Measurements from ENCODE around the gene BGN. TPM values are rescaled to one million over a fixed set of nuclear protein-coding genes. Genes with fewer than 3 reads are reported as not detected.

Gene BGN
- total and polyA plus RNA-seq, 2 donors (not counting 1 experiment from before 2014, with no cell fraction given): not detected

DNA sequence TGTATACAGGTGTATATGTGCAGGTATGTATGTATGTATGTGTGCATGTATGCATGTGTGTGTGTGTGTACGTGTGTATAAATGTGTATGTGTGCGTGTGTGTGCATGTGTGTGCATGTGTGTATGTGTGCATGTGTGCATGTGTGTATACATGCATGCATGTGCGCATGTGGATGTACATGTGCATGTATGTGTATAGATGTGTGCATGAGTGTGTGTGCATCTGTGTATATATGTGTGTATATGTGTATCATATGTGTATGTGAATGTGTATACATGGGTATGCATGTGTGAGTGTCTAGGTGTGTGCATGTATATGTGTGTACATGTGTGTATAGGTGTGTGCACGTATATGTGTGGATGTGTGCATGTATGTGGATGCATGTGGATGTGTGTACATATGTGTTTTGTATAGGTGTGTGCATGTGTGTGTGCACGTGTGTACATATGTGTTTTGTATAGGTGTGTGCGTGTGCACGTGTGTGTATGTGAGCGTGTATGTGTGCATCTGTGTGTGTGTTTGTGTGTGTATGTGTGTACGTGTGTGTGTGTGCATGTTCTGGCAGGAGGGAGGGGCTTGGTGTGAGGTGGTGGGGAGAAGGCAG is 6.0 kb downstream of the BGN start:
- H3K9me3 Mint-ChIP-seq (ENCODE audit: insufficient read depth): no peaks in the 10 kb centered on the region
- ChIA-PET CTCF (no interaction called here), POLR2A (no interaction called here)
- ATAC-seq (ENCODE audit: low read depth): no peak
- no peak overlapping the region for H3K4me2 ChIP-seq (replicated peaks; ENCODE audit: low read depth, low read length, poor library complexity, severe bottlenecking)
- H3K4me3 ChIP-seq (ENCODE audit: control extremely low read depth in 1 of 5, extremely low read depth in 1 of 5, insufficient read depth in 1 of 5, low read depth in 2 of 5, low read length in 4 of 5): no peak overlapping the region
- no peak overlapping the region for H3K4me3 Mint-ChIP-seq
- H3K27ac Mint-ChIP-seq: no peak overlapping the region
- H3K9ac ChIP-seq (ENCODE audit: low read length): no peak overlapping the region
- no peaks in the 10 kb centered on the region for H3K4me1 ChIP-seq (ENCODE audit: control insufficient read depth in 2 of 2, insufficient read depth in 2 of 2, low read length in 2 of 2)
- H4K20me1 ChIP-seq (ENCODE audit: control insufficient read depth, insufficient read depth, low read length, poor library complexity, severe bottlenecking): no peaks in the 10 kb centered on the region
- no peaks in the 10 kb centered on the region for H3K27me3 Mint-ChIP-seq
- H3K27me3 ChIP-seq (replicated peaks in 1 of 4; ENCODE audit: control extremely low read depth in 1 of 4, control insufficient read depth in 3 of 4, insufficient read depth in 4 of 4, low read length in 3 of 4): peaks cover 0 to 6% (median under 1%) of the 10 kb centered on the region in 4 experiments
- no peak for DNase-seq
- no peaks in the 10 kb centered on the region for H3K9me3 ChIP-seq (ENCODE audit: control extremely low read depth in 1 of 3, control insufficient read depth in 2 of 3, insufficient read depth in 1 of 3, low read length in 2 of 3)
- no peak for TF ChIP-seq EZH2 (IDR thresholded peaks at IDR 0.05; ENCODE audit: borderline replicate concordance, insufficient read depth, low read depth, low read length, poor library complexity, severe bottlenecking)
- TF ChIP-seq, protein P1, sequence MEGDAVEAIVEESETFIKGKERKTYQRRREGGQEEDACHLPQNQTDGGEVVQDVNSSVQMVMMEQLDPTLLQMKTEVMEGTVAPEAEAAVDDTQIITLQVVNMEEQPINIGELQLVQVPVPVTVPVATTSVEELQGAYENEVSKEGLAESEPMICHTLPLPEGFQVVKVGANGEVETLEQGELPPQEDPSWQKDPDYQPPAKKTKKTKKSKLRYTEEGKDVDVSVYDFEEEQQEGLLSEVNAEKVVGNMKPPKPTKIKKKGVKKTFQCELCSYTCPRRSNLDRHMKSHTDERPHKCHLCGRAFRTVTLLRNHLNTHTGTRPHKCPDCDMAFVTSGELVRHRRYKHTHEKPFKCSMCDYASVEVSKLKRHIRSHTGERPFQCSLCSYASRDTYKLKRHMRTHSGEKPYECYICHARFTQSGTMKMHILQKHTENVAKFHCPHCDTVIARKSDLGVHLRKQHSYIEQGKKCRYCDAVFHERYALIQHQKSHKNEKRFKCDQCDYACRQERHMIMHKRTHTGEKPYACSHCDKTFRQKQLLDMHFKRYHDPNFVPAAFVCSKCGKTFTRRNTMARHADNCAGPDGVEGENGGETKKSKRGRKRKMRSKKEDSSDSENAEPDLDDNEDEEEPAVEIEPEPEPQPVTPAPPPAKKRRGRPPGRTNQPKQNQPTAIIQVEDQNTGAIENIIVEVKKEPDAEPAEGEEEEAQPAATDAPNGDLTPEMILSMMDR (IDR thresholded peaks at IDR 0.05): no peak
- no peaks in the 10 kb centered on the region for H3K79me2 ChIP-seq (ENCODE audit: control insufficient read depth, insufficient read depth, low read length)
- H2AFZ ChIP-seq (ENCODE audit: insufficient read depth, low read depth, low read length, poor library complexity, severe bottlenecking): no peak overlapping the region
- no peak overlapping the region for H3K27ac ChIP-seq (ENCODE audit: low read length in 2 of 2)
- no peaks in the 10 kb centered on the region for H3K4me1 Mint-ChIP-seq
- no peaks in the 10 kb centered on the region for H3K36me3 ChIP-seq (replicated peaks in 1 of 2; ENCODE audit: control extremely low read depth in 1 of 2, control insufficient read depth in 1 of 2, extremely low read depth in 1 of 2, insufficient read depth in 2 of 2, low read length in 1 of 2)
- WGBS (ENCODE audit: insufficient coverage): 72% methylated on average over 4 of the region's 9 CpGs
- intact Hi-C loops (cut with micrococcal nuclease): no loop called here

DNA sequence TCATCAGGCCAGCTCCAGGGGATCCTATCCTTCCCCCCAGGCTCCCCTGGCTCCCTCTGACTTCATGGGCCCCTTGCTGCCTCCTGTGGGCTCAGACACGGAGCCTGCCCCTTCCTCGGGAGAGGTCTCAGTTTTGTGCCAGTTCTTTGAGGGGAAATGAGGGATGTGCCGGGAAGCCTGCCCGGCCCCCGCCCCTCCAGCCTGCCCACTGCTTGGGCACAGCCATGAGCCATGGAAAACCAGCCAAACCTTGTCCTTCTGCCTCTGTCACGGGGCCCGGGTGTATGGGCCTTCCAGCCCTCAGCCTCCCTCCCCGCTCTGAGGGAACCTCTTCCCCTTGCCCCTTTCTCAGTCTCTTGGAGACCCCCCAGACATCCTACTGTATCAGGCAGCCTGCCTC is 6.8 kb downstream of the BGN start:
- no peak overlapping the region for H3K4me3 Mint-ChIP-seq
- peaks cover 0 to under 1% (median 0%) of the 10 kb centered on the region in 4 experiments for H3K27me3 ChIP-seq (replicated peaks in 1 of 4; ENCODE audit: control extremely low read depth in 1 of 4, control insufficient read depth in 3 of 4, insufficient read depth in 4 of 4, low read length in 3 of 4)
- intact Hi-C loops (cut with micrococcal nuclease): no loop called here
- no peak for DNase-seq
- H2AFZ ChIP-seq (ENCODE audit: insufficient read depth, low read depth, low read length, poor library complexity, severe bottlenecking): no peak overlapping the region
- no peaks in the 10 kb centered on the region for H3K27me3 Mint-ChIP-seq
- no peak overlapping the region for H3K4me3 ChIP-seq (ENCODE audit: control extremely low read depth in 1 of 5, extremely low read depth in 1 of 5, insufficient read depth in 1 of 5, low read depth in 2 of 5, low read length in 4 of 5)
- H3K9ac ChIP-seq (ENCODE audit: low read length): no peak overlapping the region
- no peak overlapping the region for H3K4me2 ChIP-seq (replicated peaks; ENCODE audit: low read depth, low read length, poor library complexity, severe bottlenecking)
- H3K36me3 ChIP-seq (replicated peaks in 1 of 2; ENCODE audit: control extremely low read depth in 1 of 2, control insufficient read depth in 1 of 2, extremely low read depth in 1 of 2, insufficient read depth in 2 of 2, low read length in 1 of 2): no peaks in the 10 kb centered on the region
- WGBS (ENCODE audit: insufficient coverage): 97% methylated on average over 6 of the region's 8 CpGs
- no peaks in the 10 kb centered on the region for H4K20me1 ChIP-seq (ENCODE audit: control insufficient read depth, insufficient read depth, low read length, poor library complexity, severe bottlenecking)
- ChIA-PET CTCF (no interaction called here), POLR2A (no interaction called here)
- no peaks in the 10 kb centered on the region for H3K4me1 ChIP-seq (ENCODE audit: control insufficient read depth in 2 of 2, insufficient read depth in 2 of 2, low read length in 2 of 2)
- H3K79me2 ChIP-seq (ENCODE audit: control insufficient read depth, insufficient read depth, low read length): no peaks in the 10 kb centered on the region
- ATAC-seq (ENCODE audit: low read depth): no peak
- TF ChIP-seq, protein P1 (IDR thresholded peaks at IDR 0.05): no peak
- no peak for TF ChIP-seq EZH2 (IDR thresholded peaks at IDR 0.05; ENCODE audit: borderline replicate concordance, insufficient read depth, low read depth, low read length, poor library complexity, severe bottlenecking)
- no peaks in the 10 kb centered on the region for H3K9me3 ChIP-seq (ENCODE audit: control extremely low read depth in 1 of 3, control insufficient read depth in 2 of 3, insufficient read depth in 1 of 3, low read length in 2 of 3)
- H3K9me3 Mint-ChIP-seq (ENCODE audit: insufficient read depth): no peaks in the 10 kb centered on the region
- H3K27ac ChIP-seq (ENCODE audit: low read length in 2 of 2): no peak overlapping the region
- H3K4me1 Mint-ChIP-seq: no peaks in the 10 kb centered on the region
- no peak overlapping the region for H3K27ac Mint-ChIP-seq
